Activated T-cell treated with anti-CD3 and anti-CD28 coated beads for 1 hour (primary cell): Measurements from ENCODE around the gene AKAP7.
"Not testable (repeated sequence)": the region's sequence is repeated elsewhere in the genome, so short reads cannot be mapped to it uniquely, and the experiment has no call there.

Experiments
- DNase-seq: peaks from one replicate; pipeline ENCODE4 v3.0.0-alpha.2; 2020; ENCODE audit warnings: low read depth

The AKAP7 gene

DNA sequence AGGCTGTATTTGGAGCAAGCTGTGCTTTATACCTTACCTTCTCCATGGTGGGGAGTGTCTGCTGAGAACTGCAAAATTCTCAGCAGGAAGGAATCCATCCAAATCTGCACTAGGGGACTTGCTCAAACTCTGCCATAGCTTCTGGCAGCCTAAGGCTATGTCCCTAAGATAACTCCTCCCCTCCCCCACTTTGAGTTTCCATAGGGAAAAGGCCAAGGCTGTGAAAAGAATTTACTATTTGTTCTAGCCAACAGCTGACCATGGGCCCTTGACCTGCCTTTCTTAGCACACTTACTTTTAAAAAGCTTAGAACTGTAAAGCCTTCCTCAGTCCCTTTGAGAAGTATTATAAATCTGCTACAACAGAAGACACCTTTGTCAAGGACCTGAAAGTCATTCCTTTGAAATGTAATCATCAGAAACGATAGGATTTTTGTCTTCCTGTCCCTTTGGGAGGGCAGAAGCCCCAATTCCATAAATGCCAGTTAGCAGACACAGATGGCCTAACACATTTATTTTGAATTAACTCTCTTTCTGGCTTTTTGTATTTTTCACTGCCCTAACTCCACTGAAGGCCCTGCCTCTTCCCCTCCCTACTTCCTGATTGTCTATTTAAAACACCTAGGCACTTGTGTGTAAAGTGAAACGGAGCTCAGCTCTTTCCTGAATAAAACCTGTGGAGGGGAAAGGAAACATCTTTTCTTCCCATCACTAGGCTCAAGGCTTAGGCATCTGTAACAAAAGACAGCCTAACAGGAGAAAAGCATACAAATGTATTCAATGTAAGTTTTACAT is 157.1 kb downstream of the AKAP7 start:
- no peak for DNase-seq

DNA sequence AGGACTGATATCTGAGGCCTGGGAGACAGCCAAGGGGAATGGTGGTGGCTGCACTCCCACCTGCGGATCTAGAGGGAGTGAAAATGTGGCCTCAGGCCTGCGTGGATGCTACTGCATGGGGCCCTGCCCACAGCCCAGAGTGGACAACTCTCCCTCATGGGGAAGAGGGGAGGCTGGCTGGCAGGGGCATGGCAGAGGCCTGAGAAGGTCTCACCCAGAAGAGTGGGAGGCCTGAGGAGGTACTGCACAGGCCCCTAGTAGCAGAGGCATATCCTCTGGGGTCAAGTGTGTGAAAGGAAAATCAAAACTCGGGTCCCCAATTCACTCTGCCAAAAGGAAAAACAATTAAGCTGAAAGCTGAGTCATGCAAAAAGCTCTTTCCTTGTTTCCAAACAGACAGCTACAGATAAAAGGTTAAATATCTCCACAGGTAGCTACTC is 158.2 kb downstream of the AKAP7 start:
- DNase-seq, result no peak

- DNase-seq, result no peak
Observed at GRCh38 chr6:131295081-131295480, 159.8 kb downstream of the AKAP7 start.

DNA sequence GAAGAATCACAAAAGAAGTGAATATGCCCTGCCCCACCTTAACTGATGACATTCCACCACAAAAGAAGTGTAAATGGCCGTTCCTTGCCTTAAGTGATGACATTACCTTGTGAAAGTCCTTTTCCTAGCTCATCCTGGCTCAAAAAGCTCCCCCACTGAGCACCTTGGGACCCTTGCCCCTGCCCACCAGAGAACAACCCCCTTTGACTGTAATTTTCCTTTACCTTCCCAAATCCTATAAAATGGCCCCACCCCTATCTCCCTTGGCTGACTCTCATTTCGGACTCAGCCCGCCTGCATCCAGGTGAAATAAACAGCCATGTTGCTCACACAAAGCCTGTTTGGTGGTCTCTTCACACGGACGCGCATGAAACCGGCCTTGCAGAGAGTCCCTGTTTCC is 165.6 kb downstream of the AKAP7 start:
- not testable (repeated sequence) for DNase-seq

DNA sequence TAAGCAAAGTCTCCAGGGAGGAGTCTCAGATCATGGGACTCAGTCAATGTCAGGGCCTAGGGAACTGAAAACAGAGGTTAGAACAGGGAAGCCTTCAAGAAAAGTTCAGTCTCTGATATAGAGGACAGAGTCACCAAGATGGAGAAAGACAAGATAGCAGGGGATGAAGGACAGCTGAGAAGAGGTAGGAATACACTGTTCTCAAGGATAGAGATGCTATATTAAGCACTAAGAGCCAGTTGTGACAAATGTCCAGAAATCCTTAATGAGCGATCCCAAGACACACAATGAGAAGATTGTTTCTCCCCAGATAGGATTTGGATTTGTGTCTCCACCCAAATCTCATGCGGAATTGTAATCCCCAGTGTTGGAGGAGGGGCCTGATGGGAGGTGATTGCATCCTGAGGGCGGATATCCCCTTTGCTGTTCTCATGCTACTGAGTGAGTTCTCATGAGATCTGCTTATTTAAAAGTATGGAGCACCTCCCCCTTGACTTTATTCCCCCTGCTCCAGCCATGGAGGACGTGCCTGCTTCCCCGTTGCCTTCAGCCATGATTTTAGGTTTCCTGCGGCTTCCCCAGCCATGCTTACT is 168.2 kb downstream of the AKAP7 start:
- DNase-seq, result no peak

DNA sequence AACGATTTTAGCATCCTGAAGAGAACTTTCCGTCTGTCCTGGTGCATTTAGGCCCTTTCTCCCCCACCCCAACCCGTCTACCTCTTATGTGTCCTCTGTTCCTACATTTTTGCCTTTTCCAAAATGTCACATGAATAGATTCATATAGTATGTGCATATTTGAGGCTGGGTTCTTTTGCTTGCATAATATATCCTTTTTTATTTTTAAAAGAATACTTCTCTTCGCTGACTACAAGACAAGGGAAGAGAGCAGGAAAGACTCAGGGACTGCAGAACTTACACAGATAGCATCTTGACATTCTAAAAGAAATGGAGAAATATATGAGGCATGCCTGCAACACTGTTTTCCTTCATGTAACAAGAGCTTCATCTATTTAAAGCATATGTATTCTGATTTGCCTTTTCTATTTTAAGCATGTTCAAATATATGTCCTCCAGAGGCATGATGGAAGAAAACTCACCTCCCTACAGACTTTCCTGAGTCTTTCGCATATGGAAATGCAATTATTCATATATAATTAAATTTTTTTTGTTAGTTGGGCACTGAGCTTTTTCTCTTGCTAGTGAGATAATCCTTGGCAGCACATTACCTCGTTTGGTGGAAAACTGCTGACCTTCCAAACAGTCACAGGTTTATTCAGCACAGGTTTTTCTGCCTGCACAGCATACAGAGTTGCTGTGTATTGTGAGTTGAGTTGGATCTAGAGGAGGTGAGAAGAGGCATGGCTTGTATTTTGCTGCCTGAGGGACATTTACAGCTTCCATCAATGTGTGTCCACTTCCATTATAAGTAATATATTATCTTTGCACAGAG is 170.0 kb downstream of the AKAP7 start:
- no peak for DNase-seq

DNA sequence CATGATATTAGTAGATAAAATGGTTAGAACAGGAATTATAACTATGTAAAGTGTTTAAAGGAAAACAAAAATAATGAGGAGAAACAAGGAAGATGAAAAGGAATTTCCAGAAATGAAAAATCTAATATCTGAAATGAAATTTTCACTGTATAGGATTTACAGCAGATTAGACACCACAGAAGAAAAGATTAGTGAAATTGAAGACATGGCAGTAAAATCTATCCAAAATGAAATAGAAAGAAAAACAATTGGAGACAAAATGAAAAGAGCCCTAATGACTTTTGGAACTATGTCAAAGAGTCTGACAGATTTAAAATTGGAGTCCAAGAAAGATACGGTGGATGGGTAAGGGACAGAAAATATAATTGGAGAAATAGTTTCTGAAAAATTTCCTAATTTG is 174.2 kb downstream of the AKAP7 start:
- no peak for DNase-seq

DNA sequence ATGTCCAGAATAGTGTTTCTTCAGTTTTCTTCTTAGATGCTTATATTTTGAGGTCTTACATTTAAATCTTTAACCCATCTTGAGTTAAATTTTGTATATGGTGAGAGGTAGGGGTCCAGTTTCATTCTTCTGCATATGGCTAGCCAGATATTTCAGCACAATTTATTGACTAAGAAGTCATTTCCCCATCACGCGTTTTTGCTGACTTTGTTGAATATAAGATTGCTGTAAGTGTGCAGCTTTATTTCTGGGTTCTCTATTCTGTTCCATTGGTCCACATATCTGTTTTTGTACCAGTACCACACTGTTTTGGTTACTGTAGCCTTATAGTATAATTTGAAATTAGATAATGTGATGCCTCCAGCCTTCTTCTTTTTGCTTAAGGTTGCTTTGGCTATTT is 179.6 kb downstream of the AKAP7 start:
- no peak for DNase-seq

- DNase-seq, result no peak
Observed at GRCh38 chr6:131316654-131317053, 181.4 kb downstream of the AKAP7 start.

DNA sequence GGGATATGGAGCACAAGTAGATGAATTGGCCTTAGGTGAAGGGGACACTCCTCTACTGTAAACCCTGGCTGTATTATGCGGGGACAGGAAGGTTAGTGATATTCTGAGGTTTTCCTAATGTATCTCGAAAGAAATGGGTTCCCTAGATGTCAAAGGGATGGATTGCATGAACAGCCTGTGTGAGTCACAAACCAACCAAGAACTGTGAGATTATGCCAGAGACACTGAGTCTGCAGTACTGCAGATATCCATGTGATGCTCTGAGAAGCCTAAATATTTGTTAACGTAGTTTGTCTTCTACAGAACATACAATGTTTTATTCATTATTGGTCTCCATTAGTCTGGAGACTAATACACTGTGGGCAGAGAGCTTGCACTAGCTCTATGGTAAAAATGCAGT is 182.2 kb downstream of the AKAP7 start:
- no peak for DNase-seq

- DNase-seq, result no peak
Observed at GRCh38 chr6:131321589-131321988, 186.3 kb downstream of the AKAP7 start.

GRCh38 chr6:131322125-131322524 is 186.9 kb downstream of the AKAP7 start:
- DNase-seq, result no peak

GRCh38 chr6:131325669-131326068 is 190.4 kb downstream of the AKAP7 start:
- not testable (repeated sequence) for DNase-seq

DNA sequence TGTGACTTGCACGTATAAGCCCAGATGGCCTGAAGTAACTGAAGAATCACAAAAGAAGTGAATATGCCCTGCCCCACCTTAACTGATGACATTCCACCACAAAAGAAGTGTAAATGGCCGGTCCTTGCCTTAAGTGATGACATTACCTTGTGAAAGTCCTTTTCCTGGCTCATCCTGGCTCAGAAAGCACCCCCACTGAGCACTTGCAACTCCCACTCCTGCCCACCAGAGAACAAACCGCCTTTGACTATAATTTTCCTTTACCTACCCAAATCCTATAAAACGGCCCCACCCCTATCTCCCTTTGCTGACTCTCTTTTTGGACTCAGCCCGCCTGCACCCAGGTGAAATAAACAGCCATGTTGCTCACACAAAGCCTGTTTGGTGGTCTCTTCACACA is 193.5 kb downstream of the AKAP7 start:
- not testable (repeated sequence) for DNase-seq

DNA sequence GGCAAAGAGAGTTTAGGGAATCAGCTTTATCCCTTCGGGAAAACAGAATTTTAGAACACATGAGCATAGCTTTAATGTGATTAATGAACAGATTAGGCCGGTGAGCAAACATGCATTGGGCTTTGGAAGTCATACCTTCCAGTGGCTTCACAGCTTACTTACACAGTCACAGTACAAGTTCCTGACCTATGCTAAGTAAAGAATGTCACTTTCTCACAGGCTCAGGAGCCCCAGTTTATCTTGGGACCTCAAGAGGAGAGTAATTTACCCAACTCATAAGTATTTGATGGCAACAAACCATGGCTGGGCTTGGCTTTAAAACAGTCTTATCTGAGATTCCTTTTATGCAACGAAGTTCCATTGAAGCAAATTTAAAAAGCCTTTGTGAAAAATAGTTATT is 195.9 kb downstream of the AKAP7 start:
- no peak for DNase-seq

GRCh38 chr6:131331873-131332781 is 196.9 kb downstream of the AKAP7 start:
- DNase-seq, result no peak
